COLO668 (cell line): ENCODE measurements around the gene TNFAIP2.

Experiments
- DNase-seq: peaks from one replicate; lab custom pipeline; 2025; ENCODE audit not compliant: unreplicated experiment; lab: John Stamatoyannopoulos, UW

The TNFAIP2 gene

GRCh38 chr14:103121121-103121845 is 2.0 kb upstream of the TNFAIP2 start:
- DNase-seq: peak; percentile 75

GRCh38 chr14:103121846-103122584 is 1.2 kb upstream of the TNFAIP2 start:
- DNase-seq: peak; percentile 100

GRCh38 chr14:103122585-103122946 is 695 bp upstream of the TNFAIP2 start:
- peak; percentile 82 for DNase-seq

GRCh38 chr14:103123634-103124500 is 606 bp downstream of the TNFAIP2 start:
- peak; percentile 62 for DNase-seq

GRCh38 chr14:103124501-103125001 is 1.3 kb downstream of the TNFAIP2 start:
- DNase-seq: no peak

- no peak for DNase-seq
Observed at GRCh38 chr14:103125098-103126070, 2.1 kb downstream of the TNFAIP2 start.

- no peak for DNase-seq
Observed at GRCh38 chr14:103126088-103126872, 3.0 kb downstream of the TNFAIP2 start.

- DNase-seq: peak; percentile 90
Observed at GRCh38 chr14:103126873-103127304, 3.6 kb downstream of the TNFAIP2 start.

- DNase-seq: no peak
Observed at GRCh38 chr14:103127356-103127755, 4.1 kb downstream of the TNFAIP2 start.

- DNase-seq: no peak
Observed at GRCh38 chr14:103127861-103128598, 4.8 kb downstream of the TNFAIP2 start.

- no peak for DNase-seq
Observed at GRCh38 chr14:103128631-103129300, 5.5 kb downstream of the TNFAIP2 start.

GRCh38 chr14:103129301-103130016 is 6.2 kb downstream of the TNFAIP2 start:
- no peak for DNase-seq

- DNase-seq: no peak
Observed at GRCh38 chr14:103130017-103130764, 6.9 kb downstream of the TNFAIP2 start.

GRCh38 chr14:103130965-103131364 is 7.7 kb downstream of the TNFAIP2 start:
- no peak for DNase-seq

GRCh38 chr14:103131580-103131979 is 8.3 kb downstream of the TNFAIP2 start:
- no peak for DNase-seq

- no peak for DNase-seq
Observed at GRCh38 chr14:103132381-103133209, 9.3 kb downstream of the TNFAIP2 start.
